Measurements from ENCODE around the gene ANKRD18A. TPM values are rescaled to one million over a fixed set of nuclear protein-coding genes. Genes with fewer than 3 reads are reported as not detected.

ANKRD18A gene
- total RNA-seq = 1 to 10 TPM in 2 of 4 donors, under 1 TPM in 2; 0.29 to 1.9 (median 1.0) TPM

GRCh38 chr9:38620483-38621433 lies at the start of gene ANKRD18A:
Gene ANKRD18A (minus strand): TSS chr9:38620596. CDS start chr9:38620285, 311 bp downstream.
- H3K9me3 ChIP-seq = peaks cover 0 to 7% (median 4%) of the 10 kb centered on the region in 3 donors
- TF ChIP-seq POLR2A (IDR thresholded peaks at IDR 0.05) (no peak), CTCF (IDR thresholded peaks at IDR 0.05) (peak in 5 of 6 experiments; percentile 49 to 72 (median 57))
- peak within 1 kb of the TSS; percentile 14 to 61 (median 38) for H3K27ac ChIP-seq
- H3K27me3 ChIP-seq = peaks cover 0 to 76% (median 8%) of the 10 kb centered on the region in 4 donors
- DNase-seq = no peak
- intact Hi-C loops (cut with DNase I) = no loop called here
- no peaks in the 10 kb centered on the region for H3K36me3 ChIP-seq
- 2% methylated on average over 8 of the region's 76 CpGs; no CpG with 5 or more reads in 1 of the 2 donors for WGBS, 2 donors
- peaks cover 24 to 34% (median 26%) of the 10 kb centered on the region in 3 donors for H3K4me1 ChIP-seq
- peak within 1 kb of the TSS; percentile 39 to 70 (median 60) for H3K4me3 ChIP-seq

GRCh38 chr9:38668791-38669466 lies 48.5 kb upstream of the ANKRD18A start:
- Histone ChIP-seq H3K4me1 (peaks cover 0 to 8% (median 6%) of the 10 kb centered on the region in 3 donors), H3K27me3 (peaks cover 0 to 6% (median 0%) of the 10 kb centered on the region in 4 donors), H3K36me3 (no peaks in the 10 kb centered on the region), H3K27ac (no peak overlapping the region), H3K9me3 (no peaks in the 10 kb centered on the region), H3K4me3 (no peak overlapping the region)
- intact Hi-C loops (cut with DNase I) = no loop called here
- WGBS, 2 donors = 75 to 84% methylated on average over 9 to 10 of the region's 10 CpGs
- DNase-seq = no peak
- TF ChIP-seq CTCF (IDR thresholded peaks at IDR 0.05) = no peak
- TF ChIP-seq POLR2A (IDR thresholded peaks at IDR 0.05) = no peak

GRCh38 chr9:38662763-38663593 lies 42.6 kb upstream of the ANKRD18A start:
- TF ChIP-seq POLR2A (IDR thresholded peaks at IDR 0.05) (no peak), CTCF (IDR thresholded peaks at IDR 0.05) (no peak)
- H3K27me3 ChIP-seq = no peaks in the 10 kb centered on the region
- intact Hi-C loops (cut with DNase I) = no loop called here
- H3K27ac ChIP-seq = no peak overlapping the region
- no peak overlapping the region for H3K4me3 ChIP-seq
- H3K9me3 ChIP-seq = no peaks in the 10 kb centered on the region
- 59 to 71% methylated on average over 8 of the region's 8 CpGs for WGBS, 2 donors
- H3K4me1 ChIP-seq = no peaks in the 10 kb centered on the region
- DNase-seq = no peak
- no peaks in the 10 kb centered on the region for H3K36me3 ChIP-seq

GRCh38 chr9:38659538-38659937 lies 39.1 kb upstream of the ANKRD18A start:
- Histone ChIP-seq H3K9me3 (no peaks in the 10 kb centered on the region), H3K27ac (no peak overlapping the region), H3K4me3 (no peak overlapping the region), H3K4me1 (no peaks in the 10 kb centered on the region), H3K27me3 (no peaks in the 10 kb centered on the region), H3K36me3 (no peaks in the 10 kb centered on the region)
- WGBS, 2 donors = 84 to 86% methylated on average over 4 to 7 of the region's 7 CpGs
- intact Hi-C loops (cut with DNase I) = no loop called here
- no peak for DNase-seq
- TF ChIP-seq POLR2A (IDR thresholded peaks at IDR 0.05) (no peak), CTCF (IDR thresholded peaks at IDR 0.05) (no peak)

Measured in esophagus squamous epithelium (tissue), 5 donors.